Esophagus muscularis mucosa (tissue), 4 donors: Measurements from ENCODE around the gene HS3ST4.

Experiments
- EP300 ChIP-seq: sonication (generic); formaldehyde crosslinking; IDR thresholded peaks from one replicate; pipeline ENCODE4 v1.6.1; 2017; ENCODE audit warnings: antibody characterized with exemption
- POLR2A ChIP-seq: fragments of 450-650 bp; IDR thresholded peaks from one replicate; pipeline ENCODE4 v1.6.1; 2017; ENCODE audit warnings: antibody characterized with exemption, moderate library complexity, mild to moderate bottlenecking, low read depth
- POLR2AphosphoS5 ChIP-seq, 2 donors: sonication (generic); formaldehyde crosslinking; IDR thresholded peaks; one replicate each; pipeline ENCODE4 v1.6.1; 2017; ENCODE audit warnings: antibody characterized with exemption in 2 of 2
- TF ChIP-seq, protein P1 (sequence below), 3 experiments: fragments of 200-600 bp in 2 of 3; fragments of 450-650 bp in 1 of 3; sonication (generic) in 2 of 3; IDR thresholded peaks; one replicate each; pipeline ENCODE4 v1.5.1; 2017 to 2019; ENCODE audit warnings: antibody characterized with exemption in 3 of 3, mild to moderate bottlenecking in 2 of 3, moderate library complexity in 1 of 3

DNA sequence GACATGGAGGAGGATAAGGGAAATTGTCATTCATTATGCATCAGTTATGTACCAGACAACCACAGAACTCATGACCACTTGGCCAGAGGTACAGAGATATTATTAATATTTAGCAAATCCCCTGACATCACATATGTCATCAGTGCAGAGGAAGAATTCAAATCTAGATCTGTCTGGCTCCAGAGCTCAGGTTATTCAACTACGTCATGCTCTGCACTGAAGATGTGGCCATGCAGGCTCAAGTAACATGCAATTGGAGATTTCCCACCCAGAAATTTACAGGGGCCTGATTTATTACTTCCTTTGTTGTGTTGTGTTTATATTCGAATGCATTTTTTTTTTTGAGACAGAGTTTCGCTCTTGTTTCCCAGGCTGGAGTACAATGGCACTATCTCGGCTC, 224.3 kb downstream of the HS3ST4 start:
- TF ChIP-seq, protein P1, sequence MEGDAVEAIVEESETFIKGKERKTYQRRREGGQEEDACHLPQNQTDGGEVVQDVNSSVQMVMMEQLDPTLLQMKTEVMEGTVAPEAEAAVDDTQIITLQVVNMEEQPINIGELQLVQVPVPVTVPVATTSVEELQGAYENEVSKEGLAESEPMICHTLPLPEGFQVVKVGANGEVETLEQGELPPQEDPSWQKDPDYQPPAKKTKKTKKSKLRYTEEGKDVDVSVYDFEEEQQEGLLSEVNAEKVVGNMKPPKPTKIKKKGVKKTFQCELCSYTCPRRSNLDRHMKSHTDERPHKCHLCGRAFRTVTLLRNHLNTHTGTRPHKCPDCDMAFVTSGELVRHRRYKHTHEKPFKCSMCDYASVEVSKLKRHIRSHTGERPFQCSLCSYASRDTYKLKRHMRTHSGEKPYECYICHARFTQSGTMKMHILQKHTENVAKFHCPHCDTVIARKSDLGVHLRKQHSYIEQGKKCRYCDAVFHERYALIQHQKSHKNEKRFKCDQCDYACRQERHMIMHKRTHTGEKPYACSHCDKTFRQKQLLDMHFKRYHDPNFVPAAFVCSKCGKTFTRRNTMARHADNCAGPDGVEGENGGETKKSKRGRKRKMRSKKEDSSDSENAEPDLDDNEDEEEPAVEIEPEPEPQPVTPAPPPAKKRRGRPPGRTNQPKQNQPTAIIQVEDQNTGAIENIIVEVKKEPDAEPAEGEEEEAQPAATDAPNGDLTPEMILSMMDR (IDR thresholded peaks at IDR 0.05): no peak
- TF ChIP-seq POLR2AphosphoS5 (IDR thresholded peaks at IDR 0.05) (no peak), EP300 (no peak), POLR2A (no peak)
